HG03097 (cell line): ENCODE results near the gene P2RX3.
"Not testable (repeated sequence)": the region's sequence is repeated elsewhere in the genome, so short reads cannot be mapped to it uniquely, and the experiment has no call there.

Source experiments
- ATAC-seq: cut with Tn5 transposase; IDR thresholded peaks from one replicate; pipeline ENCODE4 v1.9.1; 2021; ENCODE audit not compliant: unreplicated experiment, low FRiP score

P2RX3 gene

DNA sequence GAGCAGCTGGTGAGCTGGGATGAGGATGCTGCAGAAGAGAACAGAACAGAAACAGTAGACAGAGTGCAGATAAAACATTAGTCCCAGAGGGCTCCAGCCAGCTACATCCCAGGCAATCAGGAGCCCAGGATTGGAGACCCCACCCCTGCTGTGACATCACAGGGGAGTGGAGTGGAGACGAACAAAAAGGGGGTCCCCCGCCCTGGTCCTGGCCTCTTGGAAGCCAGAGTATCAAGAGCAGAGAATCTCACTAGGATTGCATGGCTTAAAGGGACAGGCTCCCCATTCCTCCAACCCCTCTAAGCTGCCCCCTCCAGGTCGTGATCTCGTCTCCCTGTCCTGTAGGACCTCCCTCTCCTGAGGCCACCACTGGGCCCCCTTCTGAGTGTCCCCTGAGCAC lies at the start of gene P2RX3:
TSS of gene P2RX3 (plus strand) at position 211 of the 400 bp plus-strand sequence. CDS start 199 bp downstream, outside the sequence.
- ATAC-seq = no peak

DNA sequence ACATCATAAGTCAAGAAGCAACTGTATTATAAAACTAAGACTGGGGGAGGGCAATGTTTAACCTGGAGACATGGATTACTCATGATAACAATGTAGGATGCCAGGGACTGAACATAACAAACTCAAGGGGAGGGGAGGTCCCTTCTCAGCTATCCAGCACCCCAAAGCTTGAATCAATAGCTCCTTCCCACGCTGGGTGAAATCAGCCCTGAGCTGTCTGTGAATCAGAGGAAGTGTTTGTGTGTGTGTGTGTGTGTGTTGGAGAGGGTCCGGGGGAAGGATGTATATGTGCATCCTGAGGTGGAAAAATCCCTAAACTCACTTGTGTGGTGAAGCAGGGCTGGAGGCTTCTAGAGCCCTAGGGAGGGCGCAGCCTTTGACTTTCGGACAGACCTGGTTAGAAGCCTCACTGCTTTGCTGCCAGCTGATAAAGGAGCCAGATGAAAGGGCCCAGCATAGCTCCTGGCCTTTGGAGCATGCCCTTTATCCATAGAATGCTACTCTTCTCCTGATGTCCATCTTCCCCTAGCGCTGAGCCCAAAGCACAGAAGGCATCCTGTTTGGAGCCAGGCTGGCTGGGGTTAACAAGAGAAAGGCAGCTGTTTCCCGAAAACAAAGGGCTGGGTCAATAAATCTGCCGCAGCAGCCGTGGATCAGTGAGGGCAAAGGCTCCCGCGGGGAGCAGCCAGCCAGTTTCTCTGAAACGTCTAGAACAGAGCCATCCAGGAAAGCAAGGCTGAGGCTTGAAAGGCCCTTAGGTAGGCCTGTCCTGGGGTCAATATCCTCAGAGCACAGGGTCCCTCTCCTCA lies 49.2 kb upstream of the P2RX3 start:
- no peak for ATAC-seq

DNA sequence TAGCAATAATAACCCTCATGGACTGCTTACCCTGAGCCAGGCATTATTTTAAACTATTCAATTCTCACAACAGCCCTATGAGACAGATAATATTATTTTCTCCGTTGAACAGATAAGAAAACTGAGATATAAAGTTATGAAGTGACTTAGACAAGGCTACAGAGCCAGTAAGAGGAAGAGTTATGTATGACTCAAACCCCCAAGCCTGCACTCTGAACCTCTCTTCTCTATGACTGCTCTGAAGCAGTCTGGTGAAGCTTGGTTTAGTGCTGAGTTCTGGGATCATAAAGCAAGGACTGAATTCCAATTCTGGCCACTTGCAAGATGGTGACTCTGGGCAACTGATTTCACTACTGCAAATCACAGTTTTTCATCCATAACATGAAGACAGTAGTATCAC lies 47.9 kb upstream of the P2RX3 start:
- ATAC-seq = no peak

DNA sequence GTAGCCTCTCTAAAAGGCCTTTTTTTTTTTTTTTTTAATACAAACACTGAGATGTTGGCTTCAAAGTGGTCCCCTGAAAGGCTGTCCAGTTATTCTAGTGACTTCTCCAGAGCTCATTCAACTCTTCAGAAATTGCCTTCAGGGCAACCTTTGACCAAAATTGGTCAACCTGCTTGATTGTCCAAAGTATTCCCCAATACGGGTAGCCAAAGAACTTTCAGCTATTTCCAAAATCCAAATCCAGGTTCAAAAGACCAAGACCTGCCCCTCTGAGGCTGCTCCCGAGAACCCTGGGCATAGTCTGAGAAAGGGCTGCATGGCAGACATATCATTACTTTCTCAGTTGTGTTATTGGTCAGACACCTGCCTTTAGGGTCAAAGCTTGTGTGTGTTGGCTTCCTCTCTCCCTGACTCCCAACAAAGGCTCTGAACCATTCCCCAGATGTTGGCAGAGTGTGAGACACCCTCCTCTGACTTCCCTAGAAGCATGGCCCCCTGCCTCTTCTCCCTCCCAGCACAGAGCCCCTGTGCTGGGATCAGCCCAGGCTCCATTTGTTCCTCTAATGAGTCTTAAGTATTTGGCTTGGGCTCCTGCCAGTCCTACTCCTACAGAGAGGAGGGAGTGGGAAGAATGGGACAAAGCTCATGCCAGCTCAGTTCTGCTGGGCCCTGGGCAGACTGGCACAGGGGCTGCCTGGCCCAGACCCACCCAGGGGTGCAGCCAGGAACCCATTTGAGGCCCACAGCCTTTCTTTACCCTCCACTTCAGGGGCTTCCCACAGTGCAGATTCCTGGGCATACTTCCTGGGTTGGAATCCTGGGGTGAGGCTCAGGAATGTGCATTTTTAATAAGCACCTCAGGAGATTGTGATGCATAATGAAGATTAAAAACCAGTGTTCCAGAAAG lies 43.7 kb upstream of the P2RX3 start:
- ATAC-seq = no peak

DNA sequence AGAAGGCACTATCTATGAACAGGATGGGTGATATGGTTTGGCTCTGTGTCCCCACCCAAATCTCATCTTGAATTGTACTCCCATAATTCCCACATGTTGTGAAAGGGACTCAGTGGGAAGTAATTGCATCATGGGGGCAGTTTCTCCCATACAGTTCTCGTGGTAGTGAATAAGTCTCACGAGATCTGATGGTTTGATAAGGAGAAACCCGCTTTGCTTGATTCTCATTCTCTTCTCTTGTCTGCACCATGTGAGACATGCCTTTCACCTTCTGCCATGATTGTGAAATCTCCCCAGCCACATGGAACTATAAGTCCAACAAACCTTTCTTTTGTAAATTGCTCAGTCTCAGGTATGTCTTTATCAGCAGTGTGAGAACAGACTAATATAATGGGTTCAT lies 41.9 kb upstream of the P2RX3 start:
- ATAC-seq = not testable (repeated sequence)

DNA sequence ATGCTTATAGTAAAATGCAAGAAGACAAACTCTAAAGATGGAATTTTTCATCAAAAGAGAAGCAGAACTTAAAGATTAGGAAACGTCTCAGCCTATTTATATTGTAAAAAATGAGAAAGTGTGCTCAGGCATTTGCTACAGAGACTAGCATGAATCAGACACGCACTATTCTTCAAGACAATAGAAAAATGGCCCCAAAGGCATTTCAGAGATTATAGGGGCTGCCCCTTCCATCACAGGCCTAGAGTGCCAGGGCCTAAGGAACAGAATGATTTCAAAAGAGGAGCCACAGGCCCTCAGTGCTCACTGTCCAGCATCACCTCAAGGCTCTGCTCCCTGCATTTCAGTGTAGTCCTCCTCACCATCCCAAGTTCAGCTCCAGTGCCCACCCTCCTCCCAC lies 40.9 kb upstream of the P2RX3 start:
- no peak for ATAC-seq

DNA sequence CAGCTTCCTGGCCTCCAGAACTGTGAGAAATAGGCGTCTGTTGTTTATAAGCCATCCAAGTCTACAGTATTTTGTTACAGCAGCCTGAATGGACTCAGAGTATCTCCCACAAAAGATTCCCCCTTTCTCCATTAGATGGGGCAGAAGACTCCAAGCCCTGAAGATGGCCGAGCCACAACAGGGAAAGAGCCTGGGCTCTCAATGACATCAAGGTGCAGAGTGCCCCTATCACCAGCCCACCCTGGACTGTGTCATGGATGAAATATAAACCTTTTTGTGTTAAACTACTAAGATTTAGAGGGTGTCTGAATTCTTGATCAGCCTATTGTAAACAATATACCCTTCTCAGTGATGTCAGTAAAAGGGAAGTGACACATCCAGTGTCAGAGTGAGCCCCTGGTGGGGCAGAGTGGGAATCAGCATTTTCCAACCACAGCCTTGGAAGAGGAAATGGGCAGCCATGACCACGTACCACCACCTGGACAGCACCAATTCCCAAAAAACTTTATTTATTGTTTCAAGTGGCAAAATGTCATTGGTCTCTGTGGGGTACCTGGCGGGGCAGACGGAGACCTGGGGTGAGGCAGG lies 38.9 kb upstream of the P2RX3 start:
- no peak for ATAC-seq

DNA sequence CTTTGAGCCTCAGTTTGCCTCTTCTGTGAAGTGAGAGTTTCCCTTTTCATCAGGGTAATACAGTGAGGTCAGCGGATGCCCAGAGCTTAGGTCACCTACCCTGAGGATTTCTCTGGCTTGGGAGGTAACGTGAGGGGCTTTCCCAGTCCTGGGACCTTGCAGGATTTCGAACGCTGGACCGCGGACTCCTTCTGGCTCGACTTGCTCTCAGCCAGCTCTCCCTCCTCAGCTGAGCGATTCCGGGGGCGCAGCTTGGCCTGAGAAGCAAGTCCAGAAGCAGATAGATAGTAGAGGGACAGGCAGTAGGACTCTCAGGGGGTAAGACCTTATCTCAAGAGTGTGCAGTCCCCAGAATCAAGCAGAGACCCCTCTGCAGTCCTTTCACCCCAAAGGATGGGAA lies 37.4 kb upstream of the P2RX3 start:
- no peak for ATAC-seq

DNA sequence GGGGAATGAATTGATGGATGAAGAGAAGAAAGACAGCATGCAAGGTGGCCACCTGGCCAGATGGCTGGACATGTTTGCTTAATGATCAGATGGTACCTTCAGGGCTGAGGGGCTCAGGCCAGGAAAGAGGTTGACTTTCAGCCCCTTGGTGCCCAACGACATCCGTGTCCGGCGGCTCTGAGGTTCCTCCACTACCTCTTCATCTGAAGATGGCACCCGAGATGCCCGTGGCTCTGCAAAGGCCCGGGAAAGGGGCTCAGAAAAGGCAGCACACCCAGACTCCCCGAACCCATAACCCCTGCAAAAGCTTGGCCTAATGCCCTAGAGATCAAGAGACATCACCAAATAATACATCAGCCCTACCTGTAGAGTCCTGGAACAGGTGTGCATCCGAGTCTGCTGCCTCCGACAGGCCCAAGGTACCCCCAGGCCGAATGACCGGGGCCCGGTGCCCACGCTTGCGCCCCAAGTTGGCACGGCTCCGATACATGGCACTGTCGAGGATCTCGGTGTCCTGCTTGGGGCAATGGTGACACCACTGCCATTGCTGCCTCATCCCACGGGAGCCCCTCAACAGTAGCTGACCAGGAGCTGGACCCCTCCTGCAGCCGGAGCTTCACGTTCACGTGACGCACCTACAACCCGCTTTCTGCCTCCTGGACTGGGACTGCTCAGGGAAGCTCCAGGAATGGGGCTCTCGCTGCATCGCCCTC lies 36.3 kb upstream of the P2RX3 start:
- no peak for ATAC-seq

DNA sequence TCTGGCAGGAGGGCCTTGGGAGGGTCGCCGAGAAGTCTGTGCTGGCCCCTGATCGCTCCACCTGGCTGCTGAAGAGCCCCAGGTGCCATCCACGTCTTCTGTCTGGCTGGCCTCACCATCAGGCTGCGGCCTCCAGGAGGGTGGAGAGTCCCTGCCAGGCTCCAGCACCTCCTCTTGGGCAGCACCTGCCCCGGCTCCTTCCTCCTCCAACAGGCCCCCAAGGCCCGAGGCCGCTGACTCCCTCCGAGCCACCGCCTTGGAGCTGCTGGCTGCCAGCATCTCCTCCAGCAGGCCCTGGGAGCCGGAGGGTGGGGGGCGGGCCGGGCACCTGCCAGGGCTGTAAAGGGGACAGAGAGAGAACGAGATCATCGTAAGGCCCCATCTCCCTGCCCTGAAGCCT lies 35.7 kb upstream of the P2RX3 start:
- ATAC-seq = no peak

DNA sequence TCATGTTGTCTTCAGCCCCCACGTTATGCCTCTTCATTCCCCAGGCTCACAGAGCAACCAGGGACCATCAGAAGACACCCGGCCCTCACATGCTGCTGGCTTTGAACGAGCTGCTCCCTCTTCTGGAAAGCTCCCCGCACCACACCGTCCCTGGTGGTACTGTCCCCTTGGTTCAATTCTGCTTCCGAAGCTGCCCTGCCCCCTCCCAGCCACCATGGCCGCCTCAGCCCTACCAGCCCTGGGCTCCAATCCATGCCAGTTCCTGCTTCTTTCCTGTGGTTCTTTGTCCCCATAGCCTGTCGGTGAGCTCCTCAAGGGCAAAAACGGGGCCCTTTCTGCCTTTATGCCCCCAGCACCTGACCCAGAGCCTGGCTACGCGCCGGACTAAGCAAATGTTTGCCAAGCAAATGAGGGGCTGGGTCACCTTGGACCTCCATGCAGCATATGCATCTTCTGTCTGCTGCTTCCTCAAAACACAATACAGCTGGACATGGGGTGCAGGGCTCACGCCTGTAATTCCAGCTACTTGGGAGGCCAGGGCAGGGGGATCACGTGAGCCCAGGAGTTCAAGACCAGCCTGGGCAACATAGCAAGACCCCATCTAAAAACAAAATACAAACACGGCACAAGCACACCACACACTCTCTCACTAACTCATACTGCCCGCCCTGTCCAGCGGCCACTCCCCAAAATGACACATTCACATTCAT lies 34.7 kb upstream of the P2RX3 start:
- no peak for ATAC-seq

DNA sequence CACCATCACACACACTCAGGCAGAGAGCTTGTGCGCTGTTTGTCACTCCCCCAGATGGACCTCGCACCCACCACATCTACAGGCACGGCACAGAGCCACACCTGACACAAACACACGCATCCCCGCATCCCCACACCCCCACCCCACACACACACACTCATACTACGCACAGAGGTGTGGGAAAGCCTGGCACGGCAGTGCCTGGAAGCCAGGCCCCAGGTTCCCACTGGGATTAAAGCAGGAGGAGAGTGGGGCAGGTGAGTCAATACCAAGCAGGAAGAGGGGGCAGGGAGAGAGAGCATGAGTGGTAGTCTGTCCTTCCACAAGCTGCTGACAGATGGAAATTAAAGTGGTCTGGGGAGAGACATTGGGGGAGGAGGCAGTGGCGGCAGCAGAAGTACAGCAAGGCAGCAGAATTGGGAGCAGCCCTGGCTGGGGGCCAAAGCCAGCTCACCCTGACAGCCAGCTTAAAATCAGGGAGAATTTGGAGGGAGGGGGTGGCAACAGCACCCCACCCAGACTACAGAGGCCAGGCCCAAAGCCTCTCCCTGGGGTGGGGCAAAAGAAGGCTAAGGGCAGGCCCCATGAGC lies 34.1 kb upstream of the P2RX3 start:
- no peak for ATAC-seq

DNA sequence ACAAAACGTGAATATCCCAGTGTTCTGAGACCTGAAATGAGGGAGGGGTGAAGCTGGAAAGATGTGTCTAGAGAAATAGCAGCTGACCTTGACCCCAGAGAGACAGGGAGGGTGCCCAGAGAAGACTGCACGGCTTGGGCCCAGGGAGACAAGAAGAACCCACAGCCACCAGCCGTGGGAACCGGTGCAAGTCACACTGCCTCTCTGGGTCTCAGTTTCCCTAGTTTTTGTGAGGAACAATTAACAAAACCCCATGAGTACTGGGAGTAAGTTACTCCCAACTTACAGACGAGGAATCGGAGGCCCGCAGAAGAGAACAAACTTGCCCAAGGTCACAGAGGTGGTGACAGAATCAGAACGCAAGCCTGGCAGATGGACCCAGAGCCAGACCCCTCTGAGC lies 32.6 kb upstream of the P2RX3 start:
- ATAC-seq = no peak

DNA sequence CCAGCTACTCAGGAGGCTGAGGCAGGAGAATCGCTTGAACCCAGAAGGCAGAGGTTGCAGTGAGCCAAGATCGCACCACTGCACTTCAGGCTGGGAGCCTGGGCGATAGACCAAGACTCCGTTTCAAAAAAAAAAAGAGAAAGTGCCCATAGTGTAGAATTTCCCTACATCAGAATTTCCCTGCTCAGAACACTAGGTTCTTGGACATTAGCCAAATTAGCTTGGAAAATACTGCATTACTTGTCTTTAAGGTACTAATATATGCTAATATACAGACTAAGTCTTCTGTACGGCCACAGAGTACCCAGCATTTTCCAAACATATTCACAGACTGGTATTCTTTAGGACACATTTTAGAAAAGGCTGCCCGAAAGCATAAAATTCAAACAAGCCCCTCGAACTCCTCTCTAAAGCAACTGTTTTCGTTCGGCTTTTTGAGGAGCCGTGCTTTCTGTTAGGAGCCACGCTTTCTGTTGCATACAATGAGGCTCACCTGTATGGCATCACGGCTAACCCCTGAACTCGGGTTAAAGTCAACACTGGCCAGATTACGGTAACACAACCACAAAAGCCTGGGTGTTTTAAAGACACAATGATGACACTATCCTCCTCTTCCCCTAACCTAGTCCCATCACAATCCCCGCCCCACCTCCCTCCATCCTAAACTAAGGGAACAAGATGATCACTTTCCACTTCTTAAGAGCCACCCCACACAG lies 31.8 kb upstream of the P2RX3 start:
- no peak for ATAC-seq

DNA sequence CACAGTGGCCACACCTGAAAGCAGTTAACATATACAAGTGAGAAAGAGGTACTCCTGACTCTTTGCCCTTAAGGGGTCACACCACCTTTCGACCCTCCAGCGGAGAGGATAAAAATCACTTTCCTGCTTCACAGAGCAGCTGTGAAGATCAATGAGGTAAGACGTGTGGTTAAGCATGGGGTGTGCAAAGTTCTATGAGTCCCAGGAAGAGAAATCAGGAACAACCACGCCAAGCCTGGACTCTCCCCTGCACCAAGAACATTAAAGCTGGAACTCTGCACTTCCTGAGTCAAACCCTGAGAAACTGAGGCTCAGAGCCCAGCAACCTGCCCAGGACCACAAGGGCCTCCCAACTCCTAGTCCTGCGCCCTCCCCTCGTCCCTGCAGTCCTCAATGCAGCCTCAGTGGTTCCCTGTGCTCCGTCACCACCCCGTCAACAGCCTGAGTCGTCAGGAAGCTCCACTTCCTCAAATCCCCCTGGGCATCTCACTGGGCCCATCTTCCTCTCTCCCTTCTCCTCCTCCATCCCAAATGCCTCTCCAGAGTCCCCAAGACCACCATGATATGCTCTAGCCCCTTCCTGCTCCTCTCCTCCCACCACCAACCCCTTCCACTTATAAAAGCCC lies 31.1 kb upstream of the P2RX3 start:
- ATAC-seq = no peak

DNA sequence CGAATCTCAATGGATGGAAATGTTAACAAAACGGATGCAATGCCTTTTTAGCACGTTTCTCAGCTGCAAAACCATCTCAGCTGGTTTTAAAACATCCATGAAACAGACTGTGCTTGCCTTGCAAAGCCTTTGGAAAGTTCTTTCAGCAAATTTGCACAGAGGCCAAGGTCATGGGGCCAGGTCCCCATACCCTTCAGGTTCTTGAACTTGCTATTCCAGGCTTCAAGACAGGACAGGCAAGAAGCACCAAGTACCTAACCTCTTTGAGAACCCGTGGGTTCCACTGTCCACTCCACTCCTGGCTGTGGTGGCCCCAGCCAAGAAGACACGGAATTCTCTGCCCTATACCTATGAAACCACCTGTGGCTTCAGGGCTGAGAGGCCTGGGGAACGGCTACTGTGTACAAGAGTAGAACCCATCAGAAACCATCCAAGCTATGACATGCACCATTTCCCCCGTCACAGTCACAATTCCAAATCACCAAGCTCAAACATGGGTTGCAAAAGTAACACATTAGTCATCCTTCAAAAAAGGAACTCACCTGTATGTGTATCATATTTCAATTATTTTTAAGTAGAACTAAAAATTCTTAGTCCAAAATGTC lies 30.4 kb upstream of the P2RX3 start:
- ATAC-seq = no peak

DNA sequence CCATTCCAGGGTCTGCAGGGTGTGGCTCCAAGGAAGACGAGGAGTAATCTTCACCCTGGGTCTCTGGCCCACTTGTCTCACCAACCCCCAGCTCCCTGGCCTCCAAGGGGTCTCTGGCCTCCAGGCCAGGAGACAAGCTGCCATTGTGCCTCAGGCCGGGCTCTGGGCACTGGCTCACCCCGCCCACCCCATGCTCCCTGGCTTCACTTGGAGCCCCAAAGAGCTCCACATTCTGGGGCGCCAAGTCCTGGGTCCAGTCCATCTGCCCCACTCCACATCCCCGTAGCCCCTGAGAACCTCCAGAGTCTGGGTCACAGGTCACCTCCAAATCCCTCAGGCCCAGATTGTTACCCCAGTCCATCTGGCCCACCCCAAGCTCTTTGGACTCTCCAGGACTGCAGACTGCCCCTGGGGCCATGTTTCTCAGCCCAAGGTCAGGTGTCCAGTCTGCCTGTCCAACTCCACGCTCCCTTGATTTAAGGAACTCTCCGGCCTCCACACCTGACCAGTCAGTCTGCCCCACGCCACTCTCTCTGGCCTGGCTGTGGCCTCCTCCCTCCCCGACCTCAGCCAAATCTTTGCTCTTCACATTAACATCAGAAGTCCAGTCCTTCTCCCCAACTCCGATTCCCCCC lies 29.6 kb upstream of the P2RX3 start:
- no peak for ATAC-seq
